ENCODE data around the gene RPS27A. TPM values are rescaled to one million over a fixed set of nuclear protein-coding genes. Genes with fewer than 3 reads are reported as not detected.
A peak's percentile ranks its signal among the peaks of the same experiment; 100 is the strongest.
"Not testable (repeated sequence)": the region's sequence is repeated elsewhere in the genome, so short reads cannot be mapped to it uniquely, and the experiment has no call there.

Gene RPS27A
- total and polyA plus RNA-seq, 2 experiments from 2014 or later: 608 to 1,542 TPM

DNA sequence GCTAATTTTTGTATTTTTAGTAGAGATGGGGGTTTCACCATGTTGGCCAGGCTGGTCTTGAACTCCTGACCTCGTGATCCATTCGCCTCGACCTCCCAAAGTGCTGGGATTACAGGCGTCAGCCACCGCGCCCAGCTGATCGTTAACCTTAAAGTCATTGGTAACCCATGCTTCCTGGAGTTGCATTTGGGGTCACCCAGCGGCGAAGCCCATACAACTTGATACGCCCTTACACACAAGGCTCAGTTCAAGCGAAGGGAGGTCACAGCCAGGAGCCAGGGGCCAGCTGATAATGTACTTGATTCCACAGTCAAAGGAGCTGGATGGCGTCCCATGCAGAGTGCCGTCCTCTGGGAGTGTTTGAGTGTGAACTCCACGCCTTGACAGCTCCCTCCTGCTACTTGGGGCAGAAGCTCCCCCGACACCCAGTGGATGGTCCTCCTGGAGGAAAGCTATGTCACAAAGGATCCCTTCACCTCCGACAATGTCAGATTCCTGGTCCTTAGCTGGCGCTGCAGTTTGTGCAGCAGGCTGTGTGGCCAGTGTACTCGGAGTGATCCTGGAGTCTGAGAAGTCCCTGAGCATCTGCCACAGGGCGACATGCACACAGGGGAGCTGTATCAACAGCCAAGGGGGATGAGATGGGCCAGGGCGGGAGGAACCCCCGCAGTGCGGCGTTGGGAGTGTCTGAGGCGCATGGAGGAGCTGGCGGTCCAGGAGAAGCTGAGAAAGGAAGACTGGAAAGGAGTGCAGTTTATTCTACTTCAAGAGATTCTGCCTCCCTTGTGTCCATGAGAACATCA lies 8.3 kb upstream of the RPS27A start:
- Histone ChIP-seq H3K4me2 (peak overlapping the region; percentile 75), H3K27ac (peak overlapping the region; percentile 90), H3K27me3 (no peaks in the 10 kb centered on the region), H3K9me2 (replicated peaks; ENCODE audit: insufficient read depth) (no peaks in the 10 kb centered on the region), H3K9me3 (ENCODE audit: low read depth) (no peaks in the 10 kb centered on the region), H3K79me2 (peaks cover 39% of the 10 kb centered on the region), H3K4me1 (ENCODE audit: insufficient read depth) (peaks cover 6% of the 10 kb centered on the region), H3K36me3 (replicated peaks; ENCODE audit: insufficient read depth, low read depth) (no peaks in the 10 kb centered on the region), H2AFZ (peak overlapping the region; percentile 96), H4K20me1 (ENCODE audit: insufficient read depth, poor library complexity, severe bottlenecking) (no peaks in the 10 kb centered on the region), H3K4me3 (peak overlapping the region; percentile 64)
- DNase-seq (ENCODE audit: low spot score): no peak
- 95% methylated on average over 25 of the region's 25 CpGs for WGBS (ENCODE audit: low lambda C conversion rate, missing lambda C conversion rate)
- TF ChIP-seq EZH2phosphoT487 (IDR thresholded peaks at IDR 0.05; ENCODE audit: low read depth, severe bottlenecking, unreplicated experiment) (no peak), EZH2 (IDR thresholded peaks at IDR 0.05; ENCODE audit: borderline replicate concordance) (no peak), CTCF (IDR thresholded peaks at IDR 0.05; ENCODE audit: poor library complexity) (no peak)

DNA sequence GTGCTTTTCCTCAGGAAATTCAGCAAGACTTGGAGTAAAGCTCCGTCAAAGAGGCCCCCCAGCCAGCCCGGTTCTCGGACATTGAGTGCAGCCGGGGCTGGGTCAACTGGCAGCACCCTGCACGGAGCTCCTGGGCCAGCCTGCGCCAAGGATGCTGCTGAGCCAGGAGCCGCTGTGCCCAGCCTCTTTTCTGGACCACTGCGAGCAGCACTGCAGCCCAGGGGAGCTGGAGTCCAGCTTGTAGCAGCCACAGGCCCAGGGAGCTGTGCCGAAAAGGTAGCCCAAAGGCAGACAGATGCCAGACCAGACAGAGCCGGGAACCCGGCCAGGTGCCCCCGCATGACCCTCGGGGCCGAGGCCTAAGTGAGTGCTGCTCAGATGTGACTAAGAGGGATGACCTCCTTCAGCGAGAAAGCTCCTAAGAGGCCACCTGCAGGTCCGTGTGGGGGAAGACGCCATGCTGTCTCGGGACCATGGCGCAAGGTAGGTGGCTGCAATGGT lies 7.7 kb upstream of the RPS27A start:
- Histone ChIP-seq H3K79me2 (peaks cover 46% of the 10 kb centered on the region), H3K4me2 (no peak overlapping the region), H2AFZ (no peak overlapping the region), H4K20me1 (ENCODE audit: insufficient read depth, poor library complexity, severe bottlenecking) (no peaks in the 10 kb centered on the region), H3K4me1 (ENCODE audit: insufficient read depth) (peaks cover 6% of the 10 kb centered on the region), H3K9me2 (replicated peaks; ENCODE audit: insufficient read depth) (no peaks in the 10 kb centered on the region), H3K4me3 (no peak overlapping the region), H3K27me3 (no peaks in the 10 kb centered on the region), H3K27ac (no peak overlapping the region), H3K36me3 (replicated peaks; ENCODE audit: insufficient read depth, low read depth) (no peaks in the 10 kb centered on the region), H3K9me3 (ENCODE audit: low read depth) (no peaks in the 10 kb centered on the region)
- TF ChIP-seq CTCF (IDR thresholded peaks at IDR 0.05; ENCODE audit: poor library complexity): no peak
- no peak for TF ChIP-seq EZH2phosphoT487 (IDR thresholded peaks at IDR 0.05; ENCODE audit: low read depth, severe bottlenecking, unreplicated experiment)
- no peak for TF ChIP-seq EZH2 (IDR thresholded peaks at IDR 0.05; ENCODE audit: borderline replicate concordance)
- 88% methylated on average over 19 of the region's 19 CpGs for WGBS (ENCODE audit: low lambda C conversion rate, missing lambda C conversion rate)
- no peak for DNase-seq (ENCODE audit: low spot score)

- H3K4me1 ChIP-seq (ENCODE audit: insufficient read depth): peaks cover 6% of the 10 kb centered on the region
- TF ChIP-seq EZH2phosphoT487 (IDR thresholded peaks at IDR 0.05; ENCODE audit: low read depth, severe bottlenecking, unreplicated experiment) (no peak), CTCF (IDR thresholded peaks at IDR 0.05; ENCODE audit: poor library complexity) (no peak), EZH2 (IDR thresholded peaks at IDR 0.05; ENCODE audit: borderline replicate concordance) (no peak)
These were observed 6.9 kb upstream of the RPS27A start for GRCh38 chr2:55225481-55226020.

GRCh38 chr2:55227437-55228225 lies 4.9 kb upstream of the RPS27A start:
- H3K36me3 ChIP-seq (replicated peaks; ENCODE audit: insufficient read depth, low read depth); H3K9me3 ChIP-seq (ENCODE audit: low read depth); H4K20me1 ChIP-seq (ENCODE audit: insufficient read depth, poor library complexity, severe bottlenecking); H3K9me2 ChIP-seq (replicated peaks; ENCODE audit: insufficient read depth); H3K27me3 ChIP-seq; H3K4me1 ChIP-seq (ENCODE audit: insufficient read depth); H3K4me2 ChIP-seq; DNase-seq (ENCODE audit: low spot score); H2AFZ ChIP-seq; H3K4me3 ChIP-seq: not testable (repeated sequence)
- peaks cover 47% of the 10 kb centered on the region for H3K79me2 ChIP-seq
- H3K27ac ChIP-seq: peak overlapping the region; percentile 9
- 91% methylated on average over 7 of the region's 7 CpGs for WGBS (ENCODE audit: low lambda C conversion rate, missing lambda C conversion rate)

More at GRCh38 chr2:55225481-55226020, 6.9 kb upstream of the RPS27A start:
- H3K27me3 ChIP-seq: no peaks in the 10 kb centered on the region
- H3K4me2 ChIP-seq: no peak overlapping the region
- H3K36me3 ChIP-seq (replicated peaks; ENCODE audit: insufficient read depth, low read depth): no peaks in the 10 kb centered on the region
- H3K27ac ChIP-seq: no peak overlapping the region
- H2AFZ ChIP-seq: no peak overlapping the region
- H3K79me2 ChIP-seq: peaks cover 53% of the 10 kb centered on the region
- DNase-seq (ENCODE audit: low spot score): no peak
- H3K9me3 ChIP-seq (ENCODE audit: low read depth): no peaks in the 10 kb centered on the region
- no peaks in the 10 kb centered on the region for H3K9me2 ChIP-seq (replicated peaks; ENCODE audit: insufficient read depth)
- WGBS (ENCODE audit: low lambda C conversion rate, missing lambda C conversion rate): 88% methylated on average over 19 of the region's 19 CpGs
- no peak overlapping the region for H3K4me3 ChIP-seq
- no peaks in the 10 kb centered on the region for H4K20me1 ChIP-seq (ENCODE audit: insufficient read depth, poor library complexity, severe bottlenecking)
